Coronary artery (tissue), 2 donors: ENCODE results near the gene PIP5KL1.

Experiments
- DNase-seq: peaks from one replicate; pipeline ENCODE4 v3.0.0-alpha.2; 2017; ENCODE audit warnings: low spot score
- H3K27ac ChIP-seq, 2 donors: fragments of 200-600 bp; sonication (generic); one replicate each; pipeline ENCODE4 v1.5.1; 2016 to 2019
- H3K4me3 ChIP-seq: fragments of 200-600 bp; sonication (generic); 2 replicates; pipeline ENCODE4 v1.5.1; 2016; ENCODE audit warnings: mild to moderate bottlenecking, moderate library complexity
- TF ChIP-seq, protein P1 (sequence below): fragments of 200-600 bp; sonication (generic); IDR thresholded peaks from one replicate; pipeline ENCODE4 v1.5.1; 2019; ENCODE audit warnings: antibody characterized with exemption

The PIP5KL1 gene

DNA sequence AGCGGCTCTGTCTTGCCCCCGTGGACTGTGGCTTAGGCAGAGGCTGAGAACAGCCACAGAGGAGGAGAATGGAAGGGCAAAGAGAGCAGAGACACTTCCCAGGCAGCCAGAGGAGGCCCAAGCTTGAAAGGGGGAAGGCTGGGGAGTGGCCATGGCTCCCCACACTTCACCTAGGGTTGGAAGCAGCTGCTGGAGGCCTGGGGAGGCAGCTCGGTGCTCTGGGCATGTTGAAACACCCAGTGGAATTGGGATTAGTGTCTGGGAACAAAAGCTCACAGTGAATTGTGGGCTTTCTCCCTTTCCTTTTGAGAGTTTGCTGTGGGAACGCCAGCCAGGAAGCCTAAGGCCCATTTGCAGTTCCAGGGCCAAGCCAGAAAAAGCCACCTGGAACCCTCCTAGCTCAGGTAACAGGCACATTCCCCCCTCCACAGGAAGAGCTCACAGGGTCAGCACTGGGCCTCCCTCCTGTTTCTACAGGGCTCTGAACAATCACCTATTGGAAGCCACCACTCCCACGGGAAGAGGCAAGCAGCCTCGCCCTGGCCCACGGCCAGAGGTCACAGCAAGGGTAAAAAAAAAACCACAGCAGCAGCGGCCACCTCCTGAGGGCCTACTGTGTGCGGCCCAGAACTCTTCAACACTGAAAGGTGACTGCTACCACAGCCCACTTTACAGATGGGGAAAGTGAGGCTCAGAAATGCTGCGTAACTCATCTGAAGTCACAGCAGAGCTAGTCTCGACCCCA, 30.0 kb upstream of the PIP5KL1 start:
- H3K4me3 ChIP-seq, result no peak overlapping the region
- DNase-seq, result no peak
- TF ChIP-seq, protein P1, sequence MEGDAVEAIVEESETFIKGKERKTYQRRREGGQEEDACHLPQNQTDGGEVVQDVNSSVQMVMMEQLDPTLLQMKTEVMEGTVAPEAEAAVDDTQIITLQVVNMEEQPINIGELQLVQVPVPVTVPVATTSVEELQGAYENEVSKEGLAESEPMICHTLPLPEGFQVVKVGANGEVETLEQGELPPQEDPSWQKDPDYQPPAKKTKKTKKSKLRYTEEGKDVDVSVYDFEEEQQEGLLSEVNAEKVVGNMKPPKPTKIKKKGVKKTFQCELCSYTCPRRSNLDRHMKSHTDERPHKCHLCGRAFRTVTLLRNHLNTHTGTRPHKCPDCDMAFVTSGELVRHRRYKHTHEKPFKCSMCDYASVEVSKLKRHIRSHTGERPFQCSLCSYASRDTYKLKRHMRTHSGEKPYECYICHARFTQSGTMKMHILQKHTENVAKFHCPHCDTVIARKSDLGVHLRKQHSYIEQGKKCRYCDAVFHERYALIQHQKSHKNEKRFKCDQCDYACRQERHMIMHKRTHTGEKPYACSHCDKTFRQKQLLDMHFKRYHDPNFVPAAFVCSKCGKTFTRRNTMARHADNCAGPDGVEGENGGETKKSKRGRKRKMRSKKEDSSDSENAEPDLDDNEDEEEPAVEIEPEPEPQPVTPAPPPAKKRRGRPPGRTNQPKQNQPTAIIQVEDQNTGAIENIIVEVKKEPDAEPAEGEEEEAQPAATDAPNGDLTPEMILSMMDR, result no peak
- peak overlapping the region in 1 of 2 donors; percentile 73 for H3K27ac ChIP-seq

DNA sequence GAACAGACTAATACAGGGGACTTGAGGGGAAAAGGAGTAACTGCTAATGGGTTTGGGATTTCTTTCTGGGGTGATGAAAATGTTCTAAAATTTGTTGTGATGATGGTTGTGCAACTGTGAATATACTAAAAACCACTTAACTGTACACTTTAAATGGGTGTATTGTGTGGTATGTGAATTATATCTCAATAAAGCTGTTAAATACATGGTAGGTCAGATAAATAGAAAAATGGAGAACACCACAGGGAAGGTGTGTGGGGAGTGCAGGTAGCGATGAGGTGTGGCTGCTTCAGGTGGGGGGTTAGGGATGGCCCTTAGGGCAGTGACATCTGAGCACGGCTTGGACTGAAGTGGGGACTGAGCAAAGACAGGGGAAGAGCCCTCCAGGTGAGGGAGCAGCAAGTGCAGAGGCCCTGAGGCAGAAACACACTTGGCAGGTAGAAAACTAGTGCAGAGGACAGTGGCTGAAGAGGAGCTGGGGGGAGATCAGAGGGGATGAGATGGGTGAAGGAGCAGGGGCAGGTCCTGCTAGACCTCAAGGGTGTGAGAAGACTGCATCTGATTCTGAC, 29.3 kb upstream of the PIP5KL1 start:
- H3K4me3 ChIP-seq, result no peak overlapping the region
- TF ChIP-seq, protein P1, result no peak
- no peak for DNase-seq
- peak overlapping the region in 1 of 2 donors; percentile 73 for H3K27ac ChIP-seq

DNA sequence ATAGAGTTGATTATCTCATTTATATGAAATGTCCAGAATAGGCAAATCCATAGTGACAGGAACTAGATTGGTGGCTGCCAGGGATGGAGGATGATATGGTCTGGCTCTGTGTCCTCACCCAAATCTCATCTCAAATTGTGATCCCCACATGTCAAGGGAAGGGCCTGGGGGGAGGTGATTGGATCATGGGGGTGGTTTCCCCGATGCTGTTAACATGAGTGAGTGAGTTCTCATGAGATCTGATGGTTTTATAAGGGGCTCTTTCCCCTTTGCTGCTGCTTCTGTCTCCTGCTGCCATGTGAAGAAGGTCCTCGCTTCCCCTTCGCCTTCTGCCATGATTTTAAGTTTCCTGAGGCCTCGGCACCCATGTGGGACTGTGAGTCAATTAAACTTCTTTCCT, 28.8 kb upstream of the PIP5KL1 start:
- TF ChIP-seq, protein P1, result no peak
- H3K4me3 ChIP-seq, result no peak overlapping the region
- DNase-seq, result no peak
- peak overlapping the region in 1 of 2 donors; percentile 31 for H3K27ac ChIP-seq

DNA sequence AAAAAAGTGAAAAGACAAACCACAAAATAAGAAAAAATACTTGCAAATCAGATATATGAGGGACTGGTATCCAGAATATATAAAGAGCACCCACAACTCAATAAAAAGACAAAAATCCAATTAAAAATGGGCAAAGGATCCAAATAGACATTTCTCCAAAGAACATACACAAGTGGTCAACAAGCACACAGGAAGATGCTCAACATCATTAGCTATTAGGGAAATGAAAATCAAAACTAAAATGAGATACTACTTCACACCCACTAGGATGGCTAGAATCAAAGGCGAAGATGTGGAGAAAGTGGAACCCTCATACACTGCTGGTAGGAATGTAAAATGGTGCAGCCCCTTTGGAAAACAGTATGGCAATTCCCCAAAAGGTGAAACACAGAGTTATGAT, 28.2 kb upstream of the PIP5KL1 start:
- DNase-seq, result no peak
- Histone ChIP-seq H3K27ac (no peak overlapping the region), H3K4me3 (no peak overlapping the region)
- TF ChIP-seq, protein P1, result no peak

DNA sequence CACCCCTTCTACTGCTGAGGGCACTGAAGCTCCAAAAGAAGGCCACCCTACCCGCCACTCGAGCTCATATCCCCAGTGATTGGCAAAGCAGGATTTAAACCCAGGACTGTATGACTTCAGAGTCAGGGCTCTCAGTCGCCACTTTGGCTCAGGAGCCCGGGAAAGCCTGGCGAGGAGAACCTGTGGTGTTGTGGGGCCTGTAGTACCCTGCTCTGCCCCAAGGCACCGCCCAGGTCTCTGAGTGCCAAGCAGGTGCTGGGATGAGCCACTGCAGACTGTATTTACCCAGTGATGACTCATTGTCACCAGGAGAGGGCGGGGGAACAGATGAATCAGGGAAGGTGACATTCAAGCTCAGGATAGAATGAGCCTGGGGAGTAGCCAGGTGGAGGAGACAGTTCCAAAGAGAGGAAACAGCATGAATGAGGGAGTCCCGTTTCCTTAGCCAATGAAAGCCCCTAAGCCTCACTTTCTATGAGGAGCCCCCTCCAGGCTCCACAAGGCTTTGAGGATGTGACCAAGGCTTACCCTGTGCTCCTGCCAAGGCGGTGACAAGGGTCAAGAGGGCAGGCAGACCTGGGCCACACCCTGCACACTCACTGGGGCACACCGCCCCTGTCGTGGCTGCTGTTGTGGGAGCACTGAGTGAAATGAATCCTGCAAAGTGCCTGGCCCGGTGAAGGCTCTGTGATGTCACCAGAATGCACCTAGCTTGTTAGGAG, 24.9 kb upstream of the PIP5KL1 start:
- peak overlapping the region in 1 of 2 donors; percentile 41 for H3K27ac ChIP-seq
- TF ChIP-seq, protein P1, result no peak
- no peak for DNase-seq
- H3K4me3 ChIP-seq, result no peak overlapping the region

DNA sequence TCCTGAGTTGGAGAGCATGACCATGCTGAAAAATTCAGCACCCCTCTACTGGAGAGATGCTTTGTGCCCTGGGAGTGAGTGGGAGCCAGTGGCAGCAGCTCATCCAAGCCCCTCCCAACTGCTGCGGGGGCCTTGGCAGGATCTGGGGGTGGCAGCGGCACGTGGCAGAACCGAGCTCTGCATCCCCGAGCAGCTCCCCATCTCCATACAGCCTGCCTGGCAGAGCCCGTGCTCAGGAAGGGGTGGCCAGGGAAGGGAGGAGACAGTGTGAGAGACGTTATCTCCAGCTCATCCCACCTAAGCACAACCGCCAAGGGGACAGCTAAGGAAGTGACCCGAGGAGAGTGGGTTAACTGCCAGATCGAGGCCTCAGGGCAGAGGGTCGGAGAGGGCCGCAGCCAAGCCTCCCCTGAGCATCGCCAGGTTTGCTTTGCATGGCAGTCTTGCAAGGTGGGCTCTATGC, 24.3 kb upstream of the PIP5KL1 start:
- no peak overlapping the region for H3K4me3 ChIP-seq
- peak overlapping the region in 1 of 2 donors; percentile 41 for H3K27ac ChIP-seq
- no peak for DNase-seq
- TF ChIP-seq, protein P1, result no peak
